GM19452 (cell line): Measurements from ENCODE around the gene C20orf173.
"Not testable (repeated sequence)": the region's sequence is repeated elsewhere in the genome, so short reads cannot be mapped to it uniquely, and the experiment has no call there.

ENCODE experiments used
- ATAC-seq: cut with Tn5 transposase; IDR thresholded peaks from one replicate; pipeline ENCODE4 v1.9.1; 2021; ENCODE audit not compliant: unreplicated experiment

C20orf173 gene

GRCh38 chr20:35547329-35547728 lies 17.9 kb upstream of the C20orf173 start:
- no peak for ATAC-seq

- no peak for ATAC-seq
Measured at GRCh38 chr20:35546127-35546526, 16.7 kb upstream of the C20orf173 start.

GRCh38 chr20:35544941-35545340 lies 15.5 kb upstream of the C20orf173 start:
- not testable (repeated sequence) for ATAC-seq

GRCh38 chr20:35544436-35544835 lies 15.0 kb upstream of the C20orf173 start:
- no peak for ATAC-seq

- ATAC-seq: no peak
Measured at GRCh38 chr20:35542990-35543389, 13.5 kb upstream of the C20orf173 start.

- ATAC-seq: peak; percentile 90
Measured at GRCh38 chr20:35541783-35542662, 12.6 kb upstream of the C20orf173 start, which contains the start of gene ERGIC3. TSS of gene ERGIC3 (plus strand) at chr20:35542078. CDS start at chr20:35542098, 20 bp downstream.

- no peak for ATAC-seq
Measured at GRCh38 chr20:35541118-35541782, 11.8 kb upstream of the C20orf173 start.

- no peak for ATAC-seq
Measured at GRCh38 chr20:35539756-35540212, 10.3 kb upstream of the C20orf173 start.

GRCh38 chr20:35527122-35527769 lies 2.2 kb downstream of the C20orf173 start:
- no peak for ATAC-seq

GRCh38 chr20:35525639-35526038 lies 3.8 kb downstream of the C20orf173 start:
- no peak for ATAC-seq

GRCh38 chr20:35523298-35523888 lies 6.1 kb downstream of the C20orf173 start:
- ATAC-seq: no peak

GRCh38 chr20:35518955-35519354 lies 10.5 kb downstream of the C20orf173 start:
- ATAC-seq: no peak

GRCh38 chr20:35517767-35518166 lies 11.7 kb downstream of the C20orf173 start:
- ATAC-seq: not testable (repeated sequence)

GRCh38 chr20:35517125-35517524 lies 12.3 kb downstream of the C20orf173 start:
- no peak for ATAC-seq

GRCh38 chr20:35515949-35516645 lies 13.4 kb downstream of the C20orf173 start:
- no peak for ATAC-seq

- no peak for ATAC-seq
Measured at GRCh38 chr20:35515341-35515740, 14.1 kb downstream of the C20orf173 start.

- no peak for ATAC-seq
Measured at GRCh38 chr20:35514371-35514932, 15.0 kb downstream of the C20orf173 start.

GRCh38 chr20:35511814-35512420 lies 17.5 kb downstream of the C20orf173 start:
- ATAC-seq: no peak

GRCh38 chr20:35510951-35511735 lies 18.3 kb downstream of the C20orf173 start:
- no peak for ATAC-seq
